Stimulated activated CD4-positive, alpha-beta T cell treated with anti-CD3 and anti-CD28 coated beads, Interleukin-15, amount 100 ng/mL, for 1 hour (primary cell): ENCODE data around the gene AMPD2.

Source experiments
- DNase-seq, 2 donors: peaks; one replicate each; pipeline ENCODE4 v3.0.0-alpha.2; 2020; ENCODE audit warnings: low read depth in 1 of 2, low spot score in 1 of 2

Gene AMPD2

DNA sequence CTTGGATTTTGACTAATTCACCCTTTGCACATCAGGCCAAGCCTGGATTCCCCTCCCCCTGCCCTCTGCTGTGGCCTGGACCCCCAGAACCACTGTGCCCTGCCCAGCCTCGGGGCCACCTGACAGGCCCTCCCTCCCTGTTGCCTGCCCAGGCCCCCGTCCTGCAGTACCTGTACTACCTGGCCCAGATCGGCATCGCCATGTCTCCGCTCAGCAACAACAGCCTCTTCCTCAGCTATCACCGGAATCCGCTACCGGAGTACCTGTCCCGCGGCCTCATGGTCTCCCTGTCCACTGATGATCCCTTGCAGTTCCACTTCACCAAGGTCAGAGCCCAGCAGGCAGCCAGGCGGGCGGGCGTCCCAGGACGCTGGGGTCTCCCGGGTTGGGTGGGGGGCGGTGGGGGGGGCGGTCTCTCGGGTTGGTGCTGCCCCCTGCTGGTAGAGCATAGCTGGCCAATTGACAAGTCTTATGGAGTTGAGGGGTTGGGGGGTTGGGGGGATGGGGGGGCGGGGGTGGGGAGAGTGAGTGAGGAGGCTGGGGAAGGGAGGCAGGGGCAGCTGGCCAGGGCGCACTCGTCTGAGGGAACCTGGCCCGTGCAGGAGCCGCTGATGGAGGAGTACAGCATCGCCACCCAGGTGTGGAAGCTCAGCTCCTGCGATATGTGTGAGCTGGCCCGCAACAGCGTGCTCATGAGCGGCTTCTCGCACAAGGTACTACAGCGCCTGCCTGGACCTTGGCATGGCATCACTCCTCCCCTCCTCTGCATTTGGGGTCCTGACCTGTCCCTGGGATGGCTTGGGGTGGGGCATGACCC is 10.7 kb downstream of the AMPD2 start:
- DNase-seq, result peak in 1 of 2 donors; percentile 21

- DNase-seq, result no peak
These were observed 11.4 kb downstream of the AMPD2 start for GRCh38 chr1:109630898-109631512.

GRCh38 chr1:109631513-109632505 is 12.2 kb downstream of the AMPD2 start:
- DNase-seq, result no peak

- DNase-seq, result no peak
These were observed 13.2 kb downstream of the AMPD2 start for GRCh38 chr1:109632671-109633346.

DNA sequence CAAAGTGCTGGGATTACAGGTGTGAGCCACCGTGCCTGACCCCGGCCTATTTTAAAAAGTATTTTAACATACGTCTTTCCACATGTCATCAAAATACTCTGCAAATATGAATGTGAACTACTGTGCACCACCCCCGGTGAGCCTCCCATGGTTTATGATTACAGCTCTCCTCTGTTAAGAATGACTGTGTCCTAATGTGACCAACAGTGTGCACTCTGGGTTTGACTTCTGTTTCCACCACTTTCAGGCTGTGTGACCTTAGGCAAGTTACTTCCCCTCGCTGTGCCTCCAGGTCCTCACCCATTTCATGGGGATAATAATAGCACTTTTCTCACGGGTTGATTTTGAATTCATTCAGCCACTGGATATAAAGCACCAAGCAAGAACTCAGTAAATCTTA is 14.7 kb downstream of the AMPD2 start:
- DNase-seq, result no peak

- DNase-seq, result no peak
These were observed 15.4 kb downstream of the AMPD2 start for GRCh38 chr1:109634771-109635750.

GRCh38 chr1:109635862-109636200 is 16.2 kb downstream of the AMPD2 start:
- no peak for DNase-seq

DNA sequence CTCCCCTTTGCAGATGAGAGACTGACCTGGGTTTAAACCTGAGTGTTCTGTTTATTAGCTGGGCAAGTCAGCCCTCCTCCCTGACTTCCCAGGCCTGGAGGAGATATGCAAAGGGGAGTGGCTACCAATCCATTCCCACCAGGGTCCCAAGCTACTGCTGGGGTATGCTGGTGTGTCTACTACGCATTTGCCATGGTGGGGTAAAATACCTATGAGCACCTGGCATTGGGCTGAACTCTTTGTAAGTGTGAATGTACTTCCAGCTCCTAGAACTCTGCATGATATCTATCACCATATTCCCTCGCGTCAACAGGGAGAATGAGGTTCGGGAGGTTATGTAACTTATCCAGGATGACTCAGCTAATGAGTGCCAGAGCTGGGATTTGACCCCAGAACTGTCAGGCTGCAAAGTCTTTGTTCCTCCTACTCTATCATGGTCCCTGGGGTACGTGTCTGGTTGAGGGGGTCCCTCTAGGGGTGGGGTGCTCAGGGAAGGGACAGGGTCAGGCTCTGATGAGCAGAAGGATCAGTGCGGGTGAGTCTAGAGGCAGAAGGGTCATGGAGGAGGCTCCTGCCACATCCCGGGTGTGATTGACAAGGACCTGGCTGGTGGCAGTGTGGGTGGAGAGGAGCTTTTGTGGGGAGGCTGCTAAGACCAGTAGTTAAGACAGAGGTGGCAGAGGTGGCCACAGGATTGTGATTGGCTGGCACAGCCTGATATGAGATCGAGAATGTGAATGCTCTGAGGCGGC is 16.7 kb downstream of the AMPD2 start:
- DNase-seq, result no peak

DNA sequence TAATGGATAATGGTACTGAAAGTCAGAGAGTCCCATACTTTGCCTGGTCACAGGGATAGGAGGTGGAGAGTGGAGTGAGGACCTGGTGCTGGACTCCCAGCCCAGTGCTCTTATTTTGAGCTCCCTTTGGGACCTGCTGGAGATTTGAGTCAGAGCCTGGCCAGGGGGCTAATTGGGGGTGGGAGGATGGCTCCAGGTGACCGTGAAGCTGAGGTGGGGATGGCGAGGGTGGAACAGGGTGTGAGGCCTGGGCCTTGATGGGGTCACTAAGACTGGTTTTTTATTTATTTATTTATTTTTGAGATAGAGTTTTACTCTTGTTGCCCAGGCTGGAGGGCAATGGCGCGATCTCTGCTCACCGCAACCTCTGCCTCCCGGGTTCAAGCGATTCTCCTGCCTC is 17.8 kb downstream of the AMPD2 start:
- DNase-seq, result no peak

- DNase-seq, result no peak
These were observed 19.6 kb downstream of the AMPD2 start for GRCh38 chr1:109639063-109639840.

DNA sequence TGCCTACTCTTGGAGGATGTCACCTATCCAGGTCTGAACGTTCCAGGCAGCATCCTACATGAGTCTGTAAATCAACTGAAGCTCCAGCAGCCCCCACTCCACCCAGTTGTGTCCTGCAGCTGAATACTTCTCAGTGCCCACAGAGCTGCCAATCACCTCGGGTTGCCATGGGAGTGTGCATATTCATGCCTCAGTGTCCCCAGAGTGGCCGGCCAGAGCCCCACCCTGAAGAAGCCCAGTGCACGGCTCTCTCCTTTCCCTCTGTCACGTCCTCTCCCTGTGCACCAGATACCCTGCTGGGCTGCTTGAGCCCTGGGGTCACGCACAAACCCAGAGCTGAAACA is 20.2 kb downstream of the AMPD2 start:
- no peak for DNase-seq

- DNase-seq, result peak; percentile 77 to 90
These were observed 20.7 kb downstream of the AMPD2 start for GRCh38 chr1:109640285-109640865.

GRCh38 chr1:109641078-109641740 is 21.6 kb downstream of the AMPD2 start:
- no peak for DNase-seq

DNA sequence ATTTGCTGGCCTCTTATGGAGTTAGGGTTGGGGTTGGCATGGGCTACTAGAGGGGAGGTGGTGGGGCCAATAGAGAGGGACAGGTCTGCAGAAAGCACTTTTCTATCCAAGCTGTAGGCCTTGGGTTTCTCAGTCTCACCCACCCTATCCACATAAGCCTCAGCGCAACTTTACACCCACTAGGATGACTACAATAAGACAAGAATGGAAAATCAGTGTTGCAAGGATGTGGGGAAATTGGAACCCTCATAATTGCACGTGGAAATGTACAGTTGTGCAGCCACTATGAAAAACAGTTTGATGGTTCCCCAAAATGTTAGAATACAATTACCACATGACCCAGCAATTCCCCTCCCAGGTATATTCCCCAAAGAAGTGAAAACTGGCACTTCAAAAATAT is 22.2 kb downstream of the AMPD2 start:
- no peak for DNase-seq

GRCh38 chr1:109642626-109643025 is 23.0 kb downstream of the AMPD2 start:
- DNase-seq, result no peak

GRCh38 chr1:109643385-109644230 is 24.0 kb downstream of the AMPD2 start:
- peak; percentile 71 to 79 for DNase-seq

- no peak for DNase-seq
These were observed 25.0 kb downstream of the AMPD2 start for GRCh38 chr1:109644670-109645069.
